Thyroid gland (tissue), 4 donors: ENCODE results near the gene IL22. TPM values are rescaled to one million over a fixed set of nuclear protein-coding genes. Genes with fewer than 3 reads are reported as not detected.

Experiments
- DNase-seq, 2 donors: peaks; one replicate each; pipeline ENCODE4 v3.0.0-alpha.2; 2019
- H3K27ac ChIP-seq, 3 donors: fragments of 200-600 bp; sonication (generic); 1 replicate in 2 of 3; 2 replicates in 1 of 3; pipeline ENCODE4 v1.5.1; 2016 to 2019; ENCODE audit warnings: mild to moderate bottlenecking in 1 of 3, moderate library complexity in 1 of 3
- H3K27me3 ChIP-seq: fragments of 200-600 bp; sonication (generic); one replicate; pipeline ENCODE4 v1.5.1; 2019
- H3K36me3 ChIP-seq, 2 donors: fragments of 200-600 bp; sonication (generic); one replicate each; pipeline ENCODE4 v1.5.1; 2016 to 2019
- H3K4me1 ChIP-seq, 2 donors: fragments of 200-600 bp; sonication (generic); one replicate each; pipeline ENCODE4 v1.5.1; 2017 to 2019
- H3K4me3 ChIP-seq, 3 donors: fragments of 200-600 bp; sonication (generic); replicated peaks in 1 of 3; 1 replicate in 2 of 3; 2 replicates in 1 of 3; pipeline ENCODE4 v1.5.1; 2016; ENCODE audit warnings: mild to moderate bottlenecking in 1 of 3
- H3K9me3 ChIP-seq: fragments of 200-600 bp; sonication (generic); one replicate; pipeline ENCODE4 v1.5.1; 2017
- POLR2A ChIP-seq, 2 donors: fragments of 450-650 bp; IDR thresholded peaks; one replicate each; pipeline ENCODE4 v1.6.1; 2017; ENCODE audit warnings: antibody characterized with exemption in 2 of 2, mild to moderate bottlenecking in 2 of 2, moderate library complexity in 1 of 2
- WGBS, 2 donors: methylation state at CpG; one replicate each; pipeline ENCODE4 v1.1.5; 2017; 5-methylcytosine and 5-hydroxymethylcytosine counted together
- intact Hi-C: fragments of 100-400 bp; cut with DNase I; formaldehyde crosslinking; loops from one replicate; pipeline ENCODE4 v1.15.1; 2023
- total RNA-seq, 4 donors: library from RNA; depleted of rRNA; stranded (reverse); fragments of >200 nt; gene quantifications; one replicate each; pipeline ENCODE4 v1.2.3, GENCODE V29; 2016
- TF ChIP-seq, protein P1 (sequence below), 6 experiments: fragments of 200-600 bp in 3 of 6; fragments of 450-650 bp in 3 of 6; sonication (generic) in 3 of 6; IDR thresholded peaks; one replicate each; pipeline ENCODE4 v1.5.1; 2016 to 2019; ENCODE audit warnings: antibody characterized with exemption in 6 of 6, mild to moderate bottlenecking in 2 of 6, inconsistent platforms in 1 of 6, moderate library complexity in 1 of 6

The IL22 gene, protein sequence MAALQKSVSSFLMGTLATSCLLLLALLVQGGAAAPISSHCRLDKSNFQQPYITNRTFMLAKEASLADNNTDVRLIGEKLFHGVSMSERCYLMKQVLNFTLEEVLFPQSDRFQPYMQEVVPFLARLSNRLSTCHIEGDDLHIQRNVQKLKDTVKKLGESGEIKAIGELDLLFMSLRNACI
- not detected for total RNA-seq

DNA sequence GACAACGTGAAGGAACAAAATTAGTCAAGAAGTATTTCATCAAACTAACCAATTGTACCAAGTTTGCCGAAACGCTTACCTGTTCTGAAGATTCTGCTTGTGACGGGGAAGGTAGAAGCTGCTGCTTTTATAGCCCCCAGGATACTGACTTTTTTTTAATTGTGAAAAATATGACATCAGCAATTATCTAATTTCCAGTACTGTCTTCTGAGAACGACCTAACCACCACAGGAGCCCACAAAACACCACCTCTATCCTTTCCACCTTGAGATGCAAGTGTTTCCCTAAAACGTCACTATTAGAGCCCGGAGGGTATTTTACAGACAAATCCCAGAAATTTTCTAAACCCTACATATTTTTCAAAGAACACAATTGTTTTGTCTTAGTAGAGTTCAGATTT lies at the start of gene IL22:
TSS of gene IL22 (minus strand) at position 101 of the 400 bp plus-strand sequence. CDS start 156 bp downstream, outside the sequence.
- WGBS, 2 donors, result 90% methylated on average over 7 of the region's 7 CpGs
- Histone ChIP-seq H3K36me3 (no peaks in the 10 kb centered on the region), H3K4me1 (no peaks in the 10 kb centered on the region), H3K9me3 (no peaks in the 10 kb centered on the region), H3K4me3 (no peak within 1 kb of the TSS), H3K27ac (no peak within 1 kb of the TSS), H3K27me3 (no peaks in the 10 kb centered on the region)
- no peak for DNase-seq
- TF ChIP-seq, protein P1, sequence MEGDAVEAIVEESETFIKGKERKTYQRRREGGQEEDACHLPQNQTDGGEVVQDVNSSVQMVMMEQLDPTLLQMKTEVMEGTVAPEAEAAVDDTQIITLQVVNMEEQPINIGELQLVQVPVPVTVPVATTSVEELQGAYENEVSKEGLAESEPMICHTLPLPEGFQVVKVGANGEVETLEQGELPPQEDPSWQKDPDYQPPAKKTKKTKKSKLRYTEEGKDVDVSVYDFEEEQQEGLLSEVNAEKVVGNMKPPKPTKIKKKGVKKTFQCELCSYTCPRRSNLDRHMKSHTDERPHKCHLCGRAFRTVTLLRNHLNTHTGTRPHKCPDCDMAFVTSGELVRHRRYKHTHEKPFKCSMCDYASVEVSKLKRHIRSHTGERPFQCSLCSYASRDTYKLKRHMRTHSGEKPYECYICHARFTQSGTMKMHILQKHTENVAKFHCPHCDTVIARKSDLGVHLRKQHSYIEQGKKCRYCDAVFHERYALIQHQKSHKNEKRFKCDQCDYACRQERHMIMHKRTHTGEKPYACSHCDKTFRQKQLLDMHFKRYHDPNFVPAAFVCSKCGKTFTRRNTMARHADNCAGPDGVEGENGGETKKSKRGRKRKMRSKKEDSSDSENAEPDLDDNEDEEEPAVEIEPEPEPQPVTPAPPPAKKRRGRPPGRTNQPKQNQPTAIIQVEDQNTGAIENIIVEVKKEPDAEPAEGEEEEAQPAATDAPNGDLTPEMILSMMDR (IDR thresholded peaks at IDR 0.05), result no peak
- TF ChIP-seq POLR2A (IDR thresholded peaks at IDR 0.05), result no peak
- intact Hi-C loops, result no loop called here

DNA sequence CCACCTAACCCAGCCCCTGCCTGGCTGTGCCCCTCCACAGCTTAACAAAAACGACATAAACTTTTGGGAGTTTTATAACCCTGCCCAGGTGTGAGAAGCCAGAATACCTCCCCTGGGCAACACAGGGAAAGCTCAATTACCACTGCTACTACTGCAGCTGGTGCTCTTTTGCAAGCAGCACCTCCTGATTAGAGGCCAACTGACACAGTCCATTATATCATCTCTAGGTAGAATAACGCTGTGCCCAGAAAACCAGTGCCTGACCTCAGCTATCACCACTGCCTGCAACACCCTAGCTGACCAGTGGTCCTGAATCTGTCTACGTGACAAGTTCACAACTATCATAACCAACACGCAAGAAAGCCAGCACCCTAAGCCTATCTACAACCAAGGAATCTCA lies 44.5 kb upstream of the IL22 start:
- Histone ChIP-seq H3K4me3 (no peak overlapping the region), H3K9me3 (no peaks in the 10 kb centered on the region), H3K27me3 (no peaks in the 10 kb centered on the region), H3K36me3 (peaks cover 0 to 5% of the 10 kb centered on the region in 2 donors), H3K4me1 (no peaks in the 10 kb centered on the region), H3K27ac (no peak overlapping the region)
- WGBS, 2 donors, result 90 to 92% methylated on average over 4 of the region's 4 CpGs
- DNase-seq, result no peak
- intact Hi-C loops, result no loop called here
- TF ChIP-seq, protein P1 (IDR thresholded peaks at IDR 0.05), result no peak
- no peak for TF ChIP-seq POLR2A (IDR thresholded peaks at IDR 0.05)

DNA sequence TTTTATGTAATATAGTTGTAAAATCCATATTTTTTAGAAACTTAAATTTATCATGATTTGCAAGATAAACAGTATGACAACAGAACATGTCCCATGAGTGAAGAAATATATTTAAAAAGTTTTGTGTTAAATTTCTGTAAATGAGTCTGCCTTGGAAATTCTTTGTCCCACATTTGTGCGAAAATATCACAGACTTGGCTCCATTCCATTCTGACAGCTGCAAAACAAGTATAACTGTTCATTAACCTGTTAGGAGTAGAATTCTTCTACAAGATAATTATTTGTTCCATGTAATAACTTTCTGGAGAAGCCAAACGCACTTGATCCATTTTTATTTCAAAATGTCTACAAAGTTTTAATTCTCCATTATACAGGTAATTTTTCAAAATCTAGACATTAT lies 40.8 kb upstream of the IL22 start:
- DNase-seq, result no peak
- no peak overlapping the region for H3K27ac ChIP-seq
- no peaks in the 10 kb centered on the region for H3K4me1 ChIP-seq
- TF ChIP-seq POLR2A (IDR thresholded peaks at IDR 0.05), result no peak
- TF ChIP-seq, protein P1 (IDR thresholded peaks at IDR 0.05), result no peak
- no peaks in the 10 kb centered on the region for H3K36me3 ChIP-seq
- no peak overlapping the region for H3K4me3 ChIP-seq
- intact Hi-C loops, result no loop called here
- WGBS, 2 donors, result 73 to 81% methylated on average over 2 of the region's 2 CpGs
- no peaks in the 10 kb centered on the region for H3K9me3 ChIP-seq
- H3K27me3 ChIP-seq, result no peaks in the 10 kb centered on the region

DNA sequence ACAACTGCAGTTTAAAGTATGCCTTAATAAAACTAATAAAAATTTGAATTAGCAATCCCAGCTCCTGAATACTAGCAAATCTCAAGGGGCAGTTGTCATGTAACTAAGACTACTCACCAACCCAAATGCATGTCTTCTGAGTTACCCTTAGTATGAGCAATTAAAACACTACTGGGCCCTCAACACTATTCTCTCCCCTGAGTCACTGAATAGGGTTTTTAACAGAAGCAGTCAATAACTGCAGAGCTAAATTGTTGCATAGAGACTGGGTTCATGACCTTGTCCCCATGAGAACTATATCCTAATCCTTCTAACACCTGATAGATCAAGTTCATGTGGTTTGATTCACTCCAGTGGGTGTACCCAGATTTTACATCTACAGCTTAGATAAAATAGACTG lies 39.9 kb upstream of the IL22 start:
- H3K27me3 ChIP-seq, result no peaks in the 10 kb centered on the region
- H3K4me1 ChIP-seq, result no peaks in the 10 kb centered on the region
- H3K27ac ChIP-seq, result no peak overlapping the region
- H3K36me3 ChIP-seq, result no peaks in the 10 kb centered on the region
- no peak overlapping the region for H3K4me3 ChIP-seq
- intact Hi-C loops, result no loop called here
- H3K9me3 ChIP-seq, result no peaks in the 10 kb centered on the region
- no peak for DNase-seq
- TF ChIP-seq, protein P1 (IDR thresholded peaks at IDR 0.05), result no peak
- TF ChIP-seq POLR2A (IDR thresholded peaks at IDR 0.05), result no peak

DNA sequence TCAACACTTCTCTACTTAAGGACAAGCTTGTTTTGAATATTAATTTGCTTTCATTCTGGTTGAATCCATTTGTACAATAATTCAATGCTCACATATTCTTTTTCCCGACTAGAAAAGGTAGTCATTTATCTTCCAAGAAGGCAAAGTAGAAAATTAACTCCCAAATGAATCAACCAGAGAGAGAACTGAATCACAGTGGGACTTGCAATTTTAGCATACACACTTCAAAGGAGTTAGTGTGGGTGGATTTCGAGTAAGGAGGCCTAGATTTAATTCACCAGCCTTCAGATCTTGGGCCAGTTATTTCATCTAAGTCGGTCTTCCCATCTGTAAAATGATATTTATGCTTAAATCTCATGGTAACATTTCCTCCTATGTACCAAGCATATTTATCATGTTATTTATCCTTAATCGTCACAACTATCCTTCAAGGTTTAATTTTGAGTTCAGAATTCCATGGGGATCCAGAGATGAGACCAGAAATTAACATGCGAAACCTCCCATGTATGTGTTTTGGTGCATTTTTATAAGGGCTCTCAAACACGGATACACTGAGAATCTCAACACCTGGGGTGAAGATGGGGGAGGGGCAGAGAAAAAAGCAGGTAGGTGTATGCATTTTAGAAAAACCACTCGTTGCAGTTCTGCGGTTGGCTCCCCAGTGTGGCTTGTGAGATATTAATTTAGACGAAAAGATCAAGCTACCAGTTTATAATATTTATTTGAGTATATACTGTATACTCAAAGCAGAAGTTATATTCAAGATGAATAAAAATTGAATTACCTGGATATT lies 38.9 kb upstream of the IL22 start:
- Histone ChIP-seq H3K4me3 (no peak overlapping the region), H3K27me3 (no peaks in the 10 kb centered on the region), H3K9me3 (no peaks in the 10 kb centered on the region), H3K36me3 (no peaks in the 10 kb centered on the region), H3K4me1 (no peaks in the 10 kb centered on the region), H3K27ac (no peak overlapping the region)
- no peak for TF ChIP-seq POLR2A (IDR thresholded peaks at IDR 0.05)
- TF ChIP-seq, protein P1 (IDR thresholded peaks at IDR 0.05), result no peak
- intact Hi-C loops, result no loop called here
- no peak for DNase-seq
- 86 to 88% methylated on average over 9 of the region's 9 CpGs for WGBS, 2 donors
